ENCODE measurements around the gene PCDHGA1. TPM values are rescaled to one million over a fixed set of nuclear protein-coding genes. Genes with fewer than 3 reads are reported as not detected.
"Not testable (repeated sequence)": the region's sequence is repeated elsewhere in the genome, so short reads cannot be mapped to it uniquely, and the experiment has no call there.

PCDHGA1 gene
- total RNA-seq (1 to 10 TPM in 1 of 2 donors, under 1 TPM in 1; 0.91 to 1.6 TPM), polyA plus RNA-seq (1 to 10 TPM in 1 of 2 donors, not detected in 1; 1.0 TPM)
- long read RNA-seq, donor 1, result 0 reads
- long read RNA-seq, donor 2, result 0 reads

GRCh38 chr5:141330299-141331080 is at the start of gene PCDHGA1:
TSS of gene PCDHGA1 (plus strand) at chr5:141330514.
- peaks cover 28% of the 10 kb centered on the region for H3K9me3 ChIP-seq (ENCODE audit: control insufficient read depth, low read length)
- H3K36me3 ChIP-seq (ENCODE audit: control insufficient read depth in 1 of 2, insufficient read depth in 2 of 2, low read length in 1 of 2), result no peaks in the 10 kb centered on the region
- no peak within 1 kb of the TSS for H3K4me3 ChIP-seq (ENCODE audit: low read length in 2 of 2)
- no peak for ATAC-seq (ENCODE audit: low FRiP score)
- no peak for DNase-seq
- intact Hi-C loops (cut with DNase I), result no loop called here
- H3K27ac ChIP-seq (ENCODE audit: low read depth in 1 of 2, low read length in 2 of 2), result no peak within 1 kb of the TSS
- H3K27me3 ChIP-seq (ENCODE audit: control insufficient read depth in 1 of 2, insufficient read depth in 2 of 2, low read length in 1 of 2), result peaks cover 0 to 2% of the 10 kb centered on the region in 2 donors
- no peaks in the 10 kb centered on the region for H3K4me1 ChIP-seq (ENCODE audit: control insufficient read depth in 1 of 2, insufficient read depth in 2 of 2, low read length in 2 of 2)
- WGBS, 2 donors, result 17 to 23% methylated on average over 21 of the region's 21 CpGs

GRCh38 chr5:141298376-141298775 is 31.9 kb upstream of the PCDHGA1 start:
- no peak overlapping the region for H3K27ac ChIP-seq (ENCODE audit: low read depth in 1 of 2, low read length in 2 of 2)
- no peak overlapping the region for H3K4me3 ChIP-seq (ENCODE audit: low read length in 2 of 2)
- no peaks in the 10 kb centered on the region for H3K27me3 ChIP-seq (ENCODE audit: control insufficient read depth in 1 of 2, insufficient read depth in 2 of 2, low read length in 1 of 2)
- H3K36me3 ChIP-seq (ENCODE audit: control insufficient read depth in 1 of 2, insufficient read depth in 2 of 2, low read length in 1 of 2), result peaks cover 0 to 2% of the 10 kb centered on the region in 2 donors
- no peaks in the 10 kb centered on the region for H3K4me1 ChIP-seq (ENCODE audit: control insufficient read depth in 1 of 2, insufficient read depth in 2 of 2, low read length in 2 of 2)
- H3K9me3 ChIP-seq (ENCODE audit: control insufficient read depth, low read length), result peaks cover 20% of the 10 kb centered on the region
- 41 to 42% methylated on average over 4 of the region's 4 CpGs for WGBS, 2 donors
- no peak for DNase-seq
- ATAC-seq (ENCODE audit: low FRiP score), result no peak
- intact Hi-C loops (cut with DNase I), result no loop called here

GRCh38 chr5:141303756-141304155 is 26.6 kb upstream of the PCDHGA1 start, which contains the start of gene SLC25A2:
TSS of gene SLC25A2 (minus strand) at chr5:141304049. CDS start at chr5:141303865, 184 bp downstream.
- 31% methylated on average over 25 to 36 of the region's 36 CpGs for WGBS, 2 donors
- Histone ChIP-seq H3K4me1 (ENCODE audit: control insufficient read depth in 1 of 2, insufficient read depth in 2 of 2, low read length in 2 of 2) (no peaks in the 10 kb centered on the region), H3K9me3 (ENCODE audit: control insufficient read depth, low read length) (peaks cover 14% of the 10 kb centered on the region), H3K4me3 (ENCODE audit: low read length in 2 of 2) (no peak within 1 kb of the TSS), H3K27me3 (ENCODE audit: control insufficient read depth in 1 of 2, insufficient read depth in 2 of 2, low read length in 1 of 2) (no peaks in the 10 kb centered on the region), H3K36me3 (ENCODE audit: control insufficient read depth in 1 of 2, insufficient read depth in 2 of 2, low read length in 1 of 2) (no peaks in the 10 kb centered on the region), H3K27ac (ENCODE audit: low read depth in 1 of 2, low read length in 2 of 2) (no peak within 1 kb of the TSS)
- DNase-seq, result no peak
- intact Hi-C loops (cut with DNase I), result no loop called here
- ATAC-seq (ENCODE audit: low FRiP score), result no peak

- Histone ChIP-seq H3K36me3 (ENCODE audit: control insufficient read depth in 1 of 2, insufficient read depth in 2 of 2, low read length in 1 of 2) (no peaks in the 10 kb centered on the region), H3K27me3 (ENCODE audit: control insufficient read depth in 1 of 2, insufficient read depth in 2 of 2, low read length in 1 of 2) (no peaks in the 10 kb centered on the region), H3K27ac (ENCODE audit: low read depth in 1 of 2, low read length in 2 of 2) (no peak overlapping the region), H3K4me1 (ENCODE audit: control insufficient read depth in 1 of 2, insufficient read depth in 2 of 2, low read length in 2 of 2) (no peaks in the 10 kb centered on the region), H3K9me3 (ENCODE audit: control insufficient read depth, low read length) (peaks cover 16% of the 10 kb centered on the region), H3K4me3 (ENCODE audit: low read length in 2 of 2) (no peak overlapping the region)
- no peak for DNase-seq
- no peak for ATAC-seq (ENCODE audit: low FRiP score)
- 99 to 100% methylated on average over 1 of the region's 1 CpG for WGBS, 2 donors
- intact Hi-C loops (cut with DNase I), result no loop called here
These were observed 23.7 kb upstream of the PCDHGA1 start for GRCh38 chr5:141306630-141307029.

GRCh38 chr5:141313711-141314110 is 16.6 kb upstream of the PCDHGA1 start:
- H3K27ac ChIP-seq (ENCODE audit: low read depth in 1 of 2, low read length in 2 of 2), result no peak overlapping the region
- peaks cover 11% of the 10 kb centered on the region for H3K9me3 ChIP-seq (ENCODE audit: control insufficient read depth, low read length)
- H3K36me3 ChIP-seq (ENCODE audit: control insufficient read depth in 1 of 2, insufficient read depth in 2 of 2, low read length in 1 of 2), result peaks cover 0 to 8% of the 10 kb centered on the region in 2 donors
- no peak overlapping the region for H3K4me3 ChIP-seq (ENCODE audit: low read length in 2 of 2)
- no peaks in the 10 kb centered on the region for H3K4me1 ChIP-seq (ENCODE audit: control insufficient read depth in 1 of 2, insufficient read depth in 2 of 2, low read length in 2 of 2)
- no peak for ATAC-seq (ENCODE audit: low FRiP score)
- H3K27me3 ChIP-seq (ENCODE audit: control insufficient read depth in 1 of 2, insufficient read depth in 2 of 2, low read length in 1 of 2), result no peaks in the 10 kb centered on the region
- intact Hi-C loops (cut with DNase I), result no loop called here
- DNase-seq, result no peak

- DNase-seq; H3K27me3 ChIP-seq (ENCODE audit: control insufficient read depth in 1 of 2, insufficient read depth in 2 of 2, low read length in 1 of 2); intact Hi-C loops (cut with DNase I); H3K4me1 ChIP-seq (ENCODE audit: control insufficient read depth in 1 of 2, insufficient read depth in 2 of 2, low read length in 2 of 2); H3K4me3 ChIP-seq (ENCODE audit: low read length in 2 of 2); ATAC-seq (ENCODE audit: low FRiP score); H3K27ac ChIP-seq (ENCODE audit: low read depth in 1 of 2, low read length in 2 of 2): not testable (repeated sequence)
- 84 to 87% methylated on average over 4 of the region's 4 CpGs for WGBS, 2 donors
- Histone ChIP-seq H3K36me3 (ENCODE audit: control insufficient read depth in 1 of 2, insufficient read depth in 2 of 2, low read length in 1 of 2) (peaks cover 1 to 13% of the 10 kb centered on the region in 2 donors), H3K9me3 (ENCODE audit: control insufficient read depth, low read length) (peaks cover 13% of the 10 kb centered on the region)
These were observed 13.4 kb upstream of the PCDHGA1 start for GRCh38 chr5:141316963-141317362.

GRCh38 chr5:141319202-141319601 is 11.1 kb upstream of the PCDHGA1 start:
- ATAC-seq (ENCODE audit: low FRiP score) (no peak), DNase-seq (no peak)
- H3K9me3 ChIP-seq (ENCODE audit: control insufficient read depth, low read length), result peaks cover 8% of the 10 kb centered on the region
- H3K36me3 ChIP-seq (ENCODE audit: control insufficient read depth in 1 of 2, insufficient read depth in 2 of 2, low read length in 1 of 2), result peaks cover 1 to 13% of the 10 kb centered on the region in 2 donors
- H3K4me1 ChIP-seq (ENCODE audit: control insufficient read depth in 1 of 2, insufficient read depth in 2 of 2, low read length in 2 of 2), result peaks cover 0 to 2% of the 10 kb centered on the region in 2 donors
- no peaks in the 10 kb centered on the region for H3K27me3 ChIP-seq (ENCODE audit: control insufficient read depth in 1 of 2, insufficient read depth in 2 of 2, low read length in 1 of 2)
- H3K4me3 ChIP-seq (ENCODE audit: low read length in 2 of 2), result no peak overlapping the region
- WGBS, 2 donors, result 96% methylated on average over 6 of the region's 6 CpGs
- intact Hi-C loops (cut with DNase I), result no loop called here
- no peak overlapping the region for H3K27ac ChIP-seq (ENCODE audit: low read depth in 1 of 2, low read length in 2 of 2)

GRCh38 chr5:141319699-141320098 is 10.6 kb upstream of the PCDHGA1 start:
- Histone ChIP-seq H3K27me3 (ENCODE audit: control insufficient read depth in 1 of 2, insufficient read depth in 2 of 2, low read length in 1 of 2) (no peaks in the 10 kb centered on the region), H3K36me3 (ENCODE audit: control insufficient read depth in 1 of 2, insufficient read depth in 2 of 2, low read length in 1 of 2) (peaks cover 1 to 13% of the 10 kb centered on the region in 2 donors), H3K4me3 (ENCODE audit: low read length in 2 of 2) (peak overlapping the region; percentile 59 to 87), H3K27ac (ENCODE audit: low read depth in 1 of 2, low read length in 2 of 2) (no peak overlapping the region), H3K4me1 (ENCODE audit: control insufficient read depth in 1 of 2, insufficient read depth in 2 of 2, low read length in 2 of 2) (peaks cover 0 to 2% of the 10 kb centered on the region in 2 donors), H3K9me3 (ENCODE audit: control insufficient read depth, low read length) (peaks cover 8% of the 10 kb centered on the region)
- 68 to 69% methylated on average over 5 of the region's 5 CpGs for WGBS, 2 donors
- no peak for ATAC-seq (ENCODE audit: low FRiP score)
- intact Hi-C loops (cut with DNase I), result loop anchor here (2.0 to 10.0 kb wide), 3 partner anchors 75 to 243 kb away; partner anchors contain the start of gene PCDHB15 (in 1 of the 2)
- no peak for DNase-seq

Measured in aorta (tissue), 5 donors.